ENCODE results near the gene XRCC1.

DNA sequence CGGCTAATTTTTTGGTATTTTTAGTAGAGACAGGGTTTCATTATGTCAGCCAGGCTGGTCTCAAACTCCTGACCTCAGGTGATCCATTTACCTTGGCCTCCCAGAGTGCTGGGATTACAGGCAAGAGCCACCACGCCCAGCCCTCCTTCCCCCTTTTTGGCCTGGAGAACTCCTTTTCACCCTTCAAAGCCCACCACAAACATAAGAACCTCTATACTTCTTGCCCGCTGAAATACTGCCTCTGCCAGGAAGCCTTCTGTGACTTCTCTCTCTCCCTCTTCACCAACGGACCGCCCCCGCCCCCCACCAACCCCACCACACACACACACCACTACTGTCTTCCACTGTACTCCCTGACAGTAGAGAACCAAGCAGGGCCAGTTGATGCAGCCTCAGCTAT is 41.6 kb upstream of the XRCC1 start:
- TF ChIP-seq, protein P1, sequence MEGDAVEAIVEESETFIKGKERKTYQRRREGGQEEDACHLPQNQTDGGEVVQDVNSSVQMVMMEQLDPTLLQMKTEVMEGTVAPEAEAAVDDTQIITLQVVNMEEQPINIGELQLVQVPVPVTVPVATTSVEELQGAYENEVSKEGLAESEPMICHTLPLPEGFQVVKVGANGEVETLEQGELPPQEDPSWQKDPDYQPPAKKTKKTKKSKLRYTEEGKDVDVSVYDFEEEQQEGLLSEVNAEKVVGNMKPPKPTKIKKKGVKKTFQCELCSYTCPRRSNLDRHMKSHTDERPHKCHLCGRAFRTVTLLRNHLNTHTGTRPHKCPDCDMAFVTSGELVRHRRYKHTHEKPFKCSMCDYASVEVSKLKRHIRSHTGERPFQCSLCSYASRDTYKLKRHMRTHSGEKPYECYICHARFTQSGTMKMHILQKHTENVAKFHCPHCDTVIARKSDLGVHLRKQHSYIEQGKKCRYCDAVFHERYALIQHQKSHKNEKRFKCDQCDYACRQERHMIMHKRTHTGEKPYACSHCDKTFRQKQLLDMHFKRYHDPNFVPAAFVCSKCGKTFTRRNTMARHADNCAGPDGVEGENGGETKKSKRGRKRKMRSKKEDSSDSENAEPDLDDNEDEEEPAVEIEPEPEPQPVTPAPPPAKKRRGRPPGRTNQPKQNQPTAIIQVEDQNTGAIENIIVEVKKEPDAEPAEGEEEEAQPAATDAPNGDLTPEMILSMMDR (IDR thresholded peaks at IDR 0.05; ENCODE audit: low read depth, low read length), result no peak
- TF ChIP-seq EZH2phosphoT487 (IDR thresholded peaks at IDR 0.05; ENCODE audit: low read depth), result no peak
